Esophagus muscularis mucosa (tissue), 4 donors: ENCODE measurements around the gene ZNF532. TPM values are rescaled to one million over a fixed set of nuclear protein-coding genes. Genes with fewer than 3 reads are reported as not detected.

Source experiments
- DNase-seq: peaks from one replicate; pipeline ENCODE4 v3.0.0-alpha.2; 2017; ENCODE audit errors: extremely low spot score
- H3K27ac ChIP-seq, 4 donors: fragments of 200-600 bp; sonication (generic); replicated peaks in 1 of 4; 1 replicate in 3 of 4; 2 replicates in 1 of 4; pipeline ENCODE4 v1.5.1; 2016 to 2019; ENCODE audit warnings: mild to moderate bottlenecking in 1 of 4
- H3K27me3 ChIP-seq, 4 donors: fragments of 200-600 bp; sonication (generic); one replicate each; pipeline versions ENCODE4 v1.5.1 to v1.6.0; 2016 to 2019
- H3K36me3 ChIP-seq, 4 donors: fragments of 200-600 bp; sonication (generic); one replicate each; pipeline ENCODE4 v1.5.1; 2016 to 2019
- H3K4me1 ChIP-seq, 4 donors: fragments of 200-600 bp; sonication (generic); one replicate each; pipeline ENCODE4 v1.5.1; 2016 to 2019
- H3K4me3 ChIP-seq, 4 donors: fragments of 200-600 bp; sonication (generic); 1 replicate in 2 of 4; 2 replicates in 2 of 4; pipeline ENCODE4 v1.5.1; 2016 to 2019; ENCODE audit warnings: mild to moderate bottlenecking in 4 of 4, moderate library complexity in 1 of 4
- H3K9me3 ChIP-seq, 4 donors: fragments of 200-600 bp; sonication (generic); 1 replicate in 3 of 4; 2 replicates in 1 of 4; pipeline ENCODE4 v1.5.1; 2016 to 2019
- CTCF ChIP-seq, 3 experiments: fragments of 200-600 bp in 2 of 3; fragments of 450-650 bp in 1 of 3; sonication (generic) in 2 of 3; IDR thresholded peaks; one replicate each; pipeline ENCODE4 v1.5.1; 2017 to 2019; ENCODE audit warnings: antibody characterized with exemption in 3 of 3, mild to moderate bottlenecking in 2 of 3, moderate library complexity in 1 of 3
- EP300 ChIP-seq: sonication (generic); formaldehyde crosslinking; IDR thresholded peaks from one replicate; pipeline ENCODE4 v1.6.1; 2017; ENCODE audit warnings: antibody characterized with exemption
- POLR2A ChIP-seq: fragments of 450-650 bp; IDR thresholded peaks from one replicate; pipeline ENCODE4 v1.6.1; 2017; ENCODE audit warnings: antibody characterized with exemption, moderate library complexity, mild to moderate bottlenecking, low read depth
- POLR2AphosphoS5 ChIP-seq, 2 donors: sonication (generic); formaldehyde crosslinking; IDR thresholded peaks; one replicate each; pipeline ENCODE4 v1.6.1; 2017; ENCODE audit warnings: antibody characterized with exemption in 2 of 2
- WGBS: methylation state at CpG from one replicate; pipeline ENCODE4 v1.1.5; 2018; 5-methylcytosine and 5-hydroxymethylcytosine counted together
- intact Hi-C: fragments of 100-400 bp; cut with DNase I; formaldehyde crosslinking; loops from one replicate; pipeline ENCODE4 v1.15.1; 2023
- total RNA-seq, 4 donors: library from RNA; depleted of rRNA; stranded (reverse); fragments of >200 nt; gene quantifications; one replicate each; pipeline versions ENCODE4 v1.1.0 to v1.2.1, GENCODE V29; 2016

The ZNF532 gene, protein sequence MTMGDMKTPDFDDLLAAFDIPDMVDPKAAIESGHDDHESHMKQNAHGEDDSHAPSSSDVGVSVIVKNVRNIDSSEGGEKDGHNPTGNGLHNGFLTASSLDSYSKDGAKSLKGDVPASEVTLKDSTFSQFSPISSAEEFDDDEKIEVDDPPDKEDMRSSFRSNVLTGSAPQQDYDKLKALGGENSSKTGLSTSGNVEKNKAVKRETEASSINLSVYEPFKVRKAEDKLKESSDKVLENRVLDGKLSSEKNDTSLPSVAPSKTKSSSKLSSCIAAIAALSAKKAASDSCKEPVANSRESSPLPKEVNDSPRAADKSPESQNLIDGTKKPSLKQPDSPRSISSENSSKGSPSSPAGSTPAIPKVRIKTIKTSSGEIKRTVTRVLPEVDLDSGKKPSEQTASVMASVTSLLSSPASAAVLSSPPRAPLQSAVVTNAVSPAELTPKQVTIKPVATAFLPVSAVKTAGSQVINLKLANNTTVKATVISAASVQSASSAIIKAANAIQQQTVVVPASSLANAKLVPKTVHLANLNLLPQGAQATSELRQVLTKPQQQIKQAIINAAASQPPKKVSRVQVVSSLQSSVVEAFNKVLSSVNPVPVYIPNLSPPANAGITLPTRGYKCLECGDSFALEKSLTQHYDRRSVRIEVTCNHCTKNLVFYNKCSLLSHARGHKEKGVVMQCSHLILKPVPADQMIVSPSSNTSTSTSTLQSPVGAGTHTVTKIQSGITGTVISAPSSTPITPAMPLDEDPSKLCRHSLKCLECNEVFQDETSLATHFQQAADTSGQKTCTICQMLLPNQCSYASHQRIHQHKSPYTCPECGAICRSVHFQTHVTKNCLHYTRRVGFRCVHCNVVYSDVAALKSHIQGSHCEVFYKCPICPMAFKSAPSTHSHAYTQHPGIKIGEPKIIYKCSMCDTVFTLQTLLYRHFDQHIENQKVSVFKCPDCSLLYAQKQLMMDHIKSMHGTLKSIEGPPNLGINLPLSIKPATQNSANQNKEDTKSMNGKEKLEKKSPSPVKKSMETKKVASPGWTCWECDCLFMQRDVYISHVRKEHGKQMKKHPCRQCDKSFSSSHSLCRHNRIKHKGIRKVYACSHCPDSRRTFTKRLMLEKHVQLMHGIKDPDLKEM (N-terminal part only)
- 100 to 1,000 TPM in 1 of 4 donors, 10 to 100 TPM in 3; 62.3 to 121 (median 64.7) TPM for total RNA-seq

DNA sequence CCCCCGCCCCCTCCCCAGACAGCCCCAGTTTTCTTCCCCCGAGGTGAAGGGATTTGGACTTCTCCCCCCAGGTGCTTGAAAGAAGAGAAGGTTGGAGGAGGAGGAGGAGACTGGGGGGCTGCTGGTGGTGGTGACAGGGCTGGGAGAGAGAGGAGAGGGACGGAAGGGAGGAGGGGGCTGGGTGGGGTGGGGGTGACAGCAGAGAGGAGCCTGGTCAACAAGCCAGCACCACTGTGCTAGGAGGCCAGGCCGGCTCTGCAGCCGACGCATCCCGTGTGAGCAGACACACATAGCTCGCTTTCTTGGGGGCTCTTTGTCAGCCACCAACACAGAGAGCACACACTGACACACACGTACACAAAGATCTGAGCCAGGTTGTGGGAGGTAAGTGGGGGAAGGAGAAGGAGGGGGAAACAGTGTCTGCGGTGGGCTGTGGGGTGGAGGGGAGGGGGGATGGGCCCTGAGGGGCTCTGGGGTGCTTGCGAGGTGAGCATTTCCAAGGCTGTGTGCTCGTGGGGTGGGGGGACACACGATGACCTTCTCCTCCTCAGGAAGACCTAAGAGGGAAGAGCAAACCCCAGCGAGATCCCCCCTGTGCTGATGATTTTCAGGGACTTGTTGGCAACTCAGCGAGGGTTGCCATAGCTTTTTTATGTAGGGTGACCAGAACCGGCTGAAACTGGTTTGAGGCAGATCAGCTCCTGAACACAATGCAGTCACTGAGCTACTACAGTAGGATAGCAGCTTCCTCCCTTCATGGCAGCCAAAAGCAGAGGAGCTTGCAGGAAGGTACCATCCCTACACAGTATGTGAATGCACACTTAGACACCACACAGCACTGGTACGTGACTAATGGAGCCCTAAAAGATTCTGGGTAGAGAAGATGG lies at the start of gene ZNF532:
ZNF532 (plus strand) TSS at position 732 of the 887 bp plus-strand sequence. CDS start 53,411 bp downstream, outside the sequence.
- 51% methylated on average over 9 of the region's 17 CpGs for whole genome bisulfite sequencing
- DNase-seq: no peak
- TF ChIP-seq POLR2AphosphoS5 (IDR thresholded peaks at IDR 0.05): peak in 1 of 2 donors; percentile 38
- TF ChIP-seq CTCF (IDR thresholded peaks at IDR 0.05): no peak
- intact Hi-C loops: loop anchor here (5.0 kb wide), 1 partner anchor 273 kb away; the partner anchor contains the start of gene SEC11C
- Histone ChIP-seq H3K27me3 (no peaks in the 10 kb centered on the region), H3K4me1 (peaks cover 63 to 83% (median 74%) of the 10 kb centered on the region in 4 donors), H3K36me3 (peaks cover 4 to 20% (median 15%) of the 10 kb centered on the region in 4 donors), H3K9me3 (no peaks in the 10 kb centered on the region), H3K27ac (peak within 1 kb of the TSS; percentile 92 to 96 (median 96)), H3K4me3 (peak within 1 kb of the TSS; percentile 61 to 72 (median 66))

DNA sequence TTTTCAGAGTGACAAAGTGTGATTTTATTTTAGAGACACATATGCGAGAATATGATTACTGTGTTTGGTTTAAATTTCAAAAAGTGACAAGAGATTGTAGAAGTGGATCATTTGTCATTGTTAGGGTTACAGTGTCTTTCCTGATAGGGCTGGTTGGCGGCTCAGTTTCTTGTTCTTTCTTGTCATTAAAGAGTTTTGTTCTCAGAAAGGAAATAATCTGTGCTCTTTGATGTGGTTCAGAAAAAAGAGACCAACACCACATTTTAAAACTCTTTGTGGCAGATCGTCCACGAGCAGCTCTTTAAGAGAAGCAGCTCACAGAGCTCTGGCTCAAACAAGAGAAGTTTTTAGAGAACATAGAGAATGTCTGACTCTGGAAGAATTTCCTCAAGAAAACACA lies 45.6 kb upstream of the ZNF532 start:
- 63% methylated on average over 4 of the region's 4 CpGs for WGBS
- no peaks in the 10 kb centered on the region for H3K27me3 ChIP-seq
- no peaks in the 10 kb centered on the region for H3K9me3 ChIP-seq
- no peak for DNase-seq
- TF ChIP-seq EP300 (no peak), POLR2AphosphoS5 (IDR thresholded peaks at IDR 0.05) (no peak), POLR2A (no peak), CTCF (IDR thresholded peaks at IDR 0.05) (no peak)
- intact Hi-C loops: no loop called here
- no peaks in the 10 kb centered on the region for H3K4me1 ChIP-seq
- H3K36me3 ChIP-seq: no peaks in the 10 kb centered on the region
- no peak overlapping the region for H3K4me3 ChIP-seq
- H3K27ac ChIP-seq: no peak overlapping the region

DNA sequence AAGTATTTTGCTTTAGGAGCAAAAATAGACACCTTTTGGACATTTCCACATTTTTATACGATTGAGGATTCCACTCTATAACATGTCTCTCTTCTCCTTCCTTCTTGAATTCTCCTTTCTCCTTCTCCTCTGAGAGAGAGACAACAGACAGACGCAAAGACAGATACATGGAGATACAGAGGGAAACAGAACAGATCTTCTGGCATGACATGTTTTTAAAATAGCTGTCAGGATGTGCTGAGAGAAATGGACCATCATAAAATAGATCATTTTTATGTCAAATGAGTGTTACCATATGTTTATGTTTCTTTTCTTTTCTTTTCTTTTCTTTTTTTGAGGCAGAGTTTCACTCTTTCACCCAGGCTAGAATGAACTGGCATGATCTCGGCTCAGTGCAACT lies 44.4 kb upstream of the ZNF532 start:
- intact Hi-C loops: no loop called here
- no peak overlapping the region for H3K27ac ChIP-seq
- no peaks in the 10 kb centered on the region for H3K36me3 ChIP-seq
- no peaks in the 10 kb centered on the region for H3K27me3 ChIP-seq
- H3K4me1 ChIP-seq: no peaks in the 10 kb centered on the region
- H3K4me3 ChIP-seq: no peak overlapping the region
- DNase-seq: no peak
- TF ChIP-seq CTCF (IDR thresholded peaks at IDR 0.05) (no peak), POLR2AphosphoS5 (IDR thresholded peaks at IDR 0.05) (no peak), POLR2A (no peak), EP300 (no peak)
- H3K9me3 ChIP-seq: no peaks in the 10 kb centered on the region
- 68% methylated on average over 3 of the region's 3 CpGs for WGBS

GRCh38 chr18:58822944-58823343 lies 41.7 kb upstream of the ZNF532 start:
- intact Hi-C loops: no loop called here
- no peak for TF ChIP-seq POLR2AphosphoS5 (IDR thresholded peaks at IDR 0.05)
- TF ChIP-seq CTCF (IDR thresholded peaks at IDR 0.05): no peak
- TF ChIP-seq POLR2A: no peak
- TF ChIP-seq EP300: no peak

More at GRCh38 chr18:58822944-58823343, 41.7 kb upstream of the ZNF532 start:
- no peak for DNase-seq
- H3K36me3 ChIP-seq: no peaks in the 10 kb centered on the region
- no peaks in the 10 kb centered on the region for H3K9me3 ChIP-seq
- H3K4me3 ChIP-seq: no peak overlapping the region
- WGBS: 98% methylated on average over 13 of the region's 13 CpGs
- no peaks in the 10 kb centered on the region for H3K27me3 ChIP-seq
- H3K27ac ChIP-seq: no peak overlapping the region
- H3K4me1 ChIP-seq: no peaks in the 10 kb centered on the region
